ENCODE results near the gene TFEC.
A peak's percentile ranks its signal among the peaks of the same experiment; 100 is the strongest.

TFEC gene

DNA sequence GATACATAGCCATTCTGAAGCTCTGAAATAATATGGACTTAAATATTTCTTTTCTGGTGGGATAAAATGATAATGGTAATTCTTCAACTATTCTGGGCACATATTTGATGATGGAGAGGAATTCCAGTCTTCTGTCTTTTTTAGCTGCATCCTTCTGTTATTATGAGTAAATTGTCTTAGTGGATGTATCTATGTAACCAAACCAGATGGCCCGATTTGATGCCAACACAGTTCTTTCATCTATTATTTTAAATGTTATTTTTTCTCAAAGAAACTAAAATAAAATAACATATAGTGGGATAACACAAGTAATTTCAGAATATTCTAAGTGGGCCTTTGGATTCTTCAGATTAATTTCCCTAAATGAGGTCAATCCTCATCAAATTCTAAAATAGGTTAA is 110.2 kb downstream of the TFEC start:
- DNase-seq: no peak

DNA sequence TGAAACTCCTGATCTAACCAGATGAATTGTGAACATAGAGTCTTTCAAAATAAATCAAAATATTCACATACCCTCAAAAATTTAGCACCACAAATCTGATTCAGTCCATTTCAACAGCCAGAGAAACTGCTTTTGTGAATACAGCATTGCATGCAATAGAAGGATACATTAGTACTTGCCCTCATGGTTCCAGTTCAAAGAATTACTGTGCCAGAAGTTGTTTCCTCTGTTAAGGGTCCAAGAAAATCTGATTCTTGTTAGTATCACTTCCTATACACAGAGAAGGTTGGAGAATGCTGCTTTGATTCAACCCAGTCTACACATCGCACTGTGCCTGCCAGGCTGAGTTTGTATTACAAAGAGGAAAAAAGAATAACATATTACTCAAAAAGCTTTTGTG is 115.6 kb downstream of the TFEC start:
- DNase-seq: peak; percentile 6

- DNase-seq: no peak
These were observed 119.1 kb downstream of the TFEC start for GRCh38 chr7:115911465-115911864.

DNA sequence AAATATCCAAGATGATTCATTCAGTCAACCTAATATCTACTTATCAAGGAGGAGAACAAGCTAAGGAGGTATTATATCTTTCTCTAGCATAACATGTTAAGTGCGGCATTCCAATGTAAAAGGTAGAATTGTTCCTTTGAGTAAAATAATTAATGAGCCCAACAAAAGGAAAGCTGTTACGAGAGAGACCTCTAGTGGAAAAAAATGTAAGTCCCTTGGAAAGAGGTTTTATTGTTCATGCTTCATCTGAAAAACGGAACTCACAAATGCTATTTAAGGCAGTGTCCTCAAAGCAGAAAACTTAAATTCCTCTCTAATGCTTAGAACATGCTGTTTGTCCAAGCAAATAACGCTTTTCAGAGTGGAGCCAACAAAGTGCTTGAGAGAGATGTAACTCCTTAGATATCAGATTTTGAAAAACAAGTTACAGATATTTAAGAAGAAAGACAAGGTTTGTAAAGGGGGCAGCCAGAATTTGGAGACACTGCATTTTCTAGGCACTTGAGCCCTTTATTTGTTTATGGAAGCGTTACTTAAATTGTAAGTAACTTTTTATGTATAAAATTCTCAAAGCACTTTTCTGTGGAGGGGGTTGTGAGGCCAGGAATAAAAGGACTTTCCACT is 119.9 kb downstream of the TFEC start:
- DNase-seq: peak; percentile 39

GRCh38 chr7:115906731-115907130 is 123.8 kb downstream of the TFEC start:
- DNase-seq: no peak

- no peak for DNase-seq
These were observed 140.9 kb downstream of the TFEC start for GRCh38 chr7:115889669-115889984.

GRCh38 chr7:115888981-115889668 is 141.4 kb downstream of the TFEC start:
- DNase-seq: no peak

DNA sequence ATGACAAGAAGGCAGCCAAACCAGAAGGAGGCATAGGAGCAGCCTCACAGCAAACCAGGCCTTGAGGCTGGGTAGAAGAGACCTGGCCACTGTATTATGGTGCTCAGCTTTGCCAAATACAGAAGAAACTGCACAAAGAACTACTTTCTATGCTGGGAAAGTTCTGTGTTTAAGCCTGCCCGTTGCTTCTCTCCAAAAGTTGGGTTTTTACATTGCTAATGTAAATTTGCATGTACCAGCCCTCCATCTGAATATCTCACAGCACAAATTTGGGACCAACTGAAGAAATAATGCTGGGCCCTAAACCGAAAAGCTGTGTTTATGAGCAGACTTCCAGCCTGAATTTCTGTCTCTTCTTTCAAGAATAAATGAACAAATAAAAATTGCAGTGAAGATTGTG is 145.0 kb downstream of the TFEC start:
- DNase-seq: no peak

Data from fibroblast of skin of scalp (primary cell).